ENCODE data around the gene G6PC1. TPM values are rescaled to one million over a fixed set of nuclear protein-coding genes. Genes with fewer than 3 reads are reported as not detected.
"Not testable (repeated sequence)": the region's sequence is repeated elsewhere in the genome, so short reads cannot be mapped to it uniquely, and the experiment has no call there.

The G6PC1 gene
- not detected for total RNA-seq

DNA sequence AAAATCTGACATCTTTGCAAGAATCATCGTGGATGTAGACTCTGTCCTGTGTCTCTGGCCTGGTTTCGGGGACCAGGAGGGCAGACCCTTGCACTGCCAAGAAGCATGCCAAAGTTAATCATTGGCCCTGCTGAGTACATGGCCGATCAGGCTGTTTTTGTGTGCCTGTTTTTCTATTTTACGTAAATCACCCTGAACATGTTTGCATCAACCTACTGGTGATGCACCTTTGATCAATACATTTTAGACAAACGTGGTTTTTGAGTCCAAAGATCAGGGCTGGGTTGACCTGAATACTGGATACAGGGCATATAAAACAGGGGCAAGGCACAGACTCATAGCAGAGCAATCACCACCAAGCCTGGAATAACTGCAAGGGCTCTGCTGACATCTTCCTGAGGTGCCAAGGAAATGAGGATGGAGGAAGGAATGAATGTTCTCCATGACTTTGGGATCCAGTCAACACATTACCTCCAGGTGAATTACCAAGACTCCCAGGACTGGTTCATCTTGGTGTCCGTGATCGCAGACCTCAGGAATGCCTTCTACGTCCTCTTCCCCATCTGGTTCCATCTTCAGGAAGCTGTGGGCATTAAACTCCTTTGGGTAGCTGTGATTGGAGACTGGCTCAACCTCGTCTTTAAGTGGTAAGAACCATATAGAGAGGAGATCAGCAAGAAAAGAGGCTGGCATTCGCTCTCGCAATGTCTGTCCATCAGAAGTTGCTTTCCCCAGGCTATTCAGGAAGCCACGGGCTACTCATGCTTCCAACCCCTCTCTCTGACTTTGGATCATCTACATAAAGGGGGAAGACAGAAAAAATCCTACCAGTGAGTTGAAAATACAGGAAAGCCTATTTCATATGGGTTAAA, at the start of gene G6PC1:
TSS of gene G6PC1 (plus strand) at position 340 of the 872 bp plus-strand sequence. CDS start at position 418, 78 bp downstream.
- H3K27me3 ChIP-seq, result no peaks in the 10 kb centered on the region
- 89 to 91% methylated on average over 12 of the region's 12 CpGs for WGBS, 2 donors
- peaks cover 0 to 5% of the 10 kb centered on the region in 2 donors for H3K4me1 ChIP-seq
- no peak for DNase-seq
- H3K36me3 ChIP-seq, result no peaks in the 10 kb centered on the region
- intact Hi-C loops (cut with DNase I), result no loop called here
- TF ChIP-seq, protein P1, sequence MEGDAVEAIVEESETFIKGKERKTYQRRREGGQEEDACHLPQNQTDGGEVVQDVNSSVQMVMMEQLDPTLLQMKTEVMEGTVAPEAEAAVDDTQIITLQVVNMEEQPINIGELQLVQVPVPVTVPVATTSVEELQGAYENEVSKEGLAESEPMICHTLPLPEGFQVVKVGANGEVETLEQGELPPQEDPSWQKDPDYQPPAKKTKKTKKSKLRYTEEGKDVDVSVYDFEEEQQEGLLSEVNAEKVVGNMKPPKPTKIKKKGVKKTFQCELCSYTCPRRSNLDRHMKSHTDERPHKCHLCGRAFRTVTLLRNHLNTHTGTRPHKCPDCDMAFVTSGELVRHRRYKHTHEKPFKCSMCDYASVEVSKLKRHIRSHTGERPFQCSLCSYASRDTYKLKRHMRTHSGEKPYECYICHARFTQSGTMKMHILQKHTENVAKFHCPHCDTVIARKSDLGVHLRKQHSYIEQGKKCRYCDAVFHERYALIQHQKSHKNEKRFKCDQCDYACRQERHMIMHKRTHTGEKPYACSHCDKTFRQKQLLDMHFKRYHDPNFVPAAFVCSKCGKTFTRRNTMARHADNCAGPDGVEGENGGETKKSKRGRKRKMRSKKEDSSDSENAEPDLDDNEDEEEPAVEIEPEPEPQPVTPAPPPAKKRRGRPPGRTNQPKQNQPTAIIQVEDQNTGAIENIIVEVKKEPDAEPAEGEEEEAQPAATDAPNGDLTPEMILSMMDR (IDR thresholded peaks at IDR 0.05), result no peak
- TF ChIP-seq POLR2A (IDR thresholded peaks at IDR 0.05), result no peak
- H3K9me3 ChIP-seq, result no peaks in the 10 kb centered on the region
- H3K4me3 ChIP-seq (replicated peaks in 1 of 3), result no peak within 1 kb of the TSS
- no peak within 1 kb of the TSS for H3K27ac ChIP-seq

DNA sequence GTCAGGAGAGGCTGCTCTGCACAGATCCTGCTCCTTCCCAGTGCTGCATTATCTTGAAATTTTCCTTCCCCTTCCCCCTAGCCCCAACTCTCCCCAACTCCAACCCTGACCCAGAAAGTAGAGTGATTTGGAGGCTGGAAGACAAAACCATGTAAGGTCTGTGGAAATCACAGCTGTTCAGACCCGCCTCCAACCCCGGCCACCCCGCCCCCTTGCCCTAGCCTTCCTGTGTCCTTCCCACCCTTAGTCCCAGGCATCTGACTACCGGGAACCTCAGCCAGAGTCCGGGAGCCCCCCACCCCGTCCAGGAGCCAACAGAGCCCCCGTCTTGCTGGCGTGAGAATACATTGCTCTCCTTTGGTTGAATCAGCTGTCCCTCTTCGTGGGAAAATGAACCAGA, 49.6 kb upstream of the G6PC1 start, which contains the start of gene AOC3:
TSS of gene AOC3 (plus strand) at position 246 of the 400 bp plus-strand sequence. CDS start at position 391, 145 bp downstream.
- intact Hi-C loops (cut with DNase I), result no loop called here
- Histone ChIP-seq H3K9me3 (no peaks in the 10 kb centered on the region), H3K27ac (peak within 1 kb of the TSS in 1 of 3 donors; percentile 10), H3K4me3 (replicated peaks in 1 of 3) (no peak within 1 kb of the TSS), H3K4me1 (peaks cover 8 to 23% of the 10 kb centered on the region in 2 donors), H3K27me3 (no peaks in the 10 kb centered on the region), H3K36me3 (no peaks in the 10 kb centered on the region)
- TF ChIP-seq, protein P1 (IDR thresholded peaks at IDR 0.05), result no peak
- no peak for TF ChIP-seq POLR2A (IDR thresholded peaks at IDR 0.05)
- 49 to 59% methylated on average over 8 to 9 of the region's 9 CpGs for WGBS, 2 donors
- DNase-seq, result no peak

DNA sequence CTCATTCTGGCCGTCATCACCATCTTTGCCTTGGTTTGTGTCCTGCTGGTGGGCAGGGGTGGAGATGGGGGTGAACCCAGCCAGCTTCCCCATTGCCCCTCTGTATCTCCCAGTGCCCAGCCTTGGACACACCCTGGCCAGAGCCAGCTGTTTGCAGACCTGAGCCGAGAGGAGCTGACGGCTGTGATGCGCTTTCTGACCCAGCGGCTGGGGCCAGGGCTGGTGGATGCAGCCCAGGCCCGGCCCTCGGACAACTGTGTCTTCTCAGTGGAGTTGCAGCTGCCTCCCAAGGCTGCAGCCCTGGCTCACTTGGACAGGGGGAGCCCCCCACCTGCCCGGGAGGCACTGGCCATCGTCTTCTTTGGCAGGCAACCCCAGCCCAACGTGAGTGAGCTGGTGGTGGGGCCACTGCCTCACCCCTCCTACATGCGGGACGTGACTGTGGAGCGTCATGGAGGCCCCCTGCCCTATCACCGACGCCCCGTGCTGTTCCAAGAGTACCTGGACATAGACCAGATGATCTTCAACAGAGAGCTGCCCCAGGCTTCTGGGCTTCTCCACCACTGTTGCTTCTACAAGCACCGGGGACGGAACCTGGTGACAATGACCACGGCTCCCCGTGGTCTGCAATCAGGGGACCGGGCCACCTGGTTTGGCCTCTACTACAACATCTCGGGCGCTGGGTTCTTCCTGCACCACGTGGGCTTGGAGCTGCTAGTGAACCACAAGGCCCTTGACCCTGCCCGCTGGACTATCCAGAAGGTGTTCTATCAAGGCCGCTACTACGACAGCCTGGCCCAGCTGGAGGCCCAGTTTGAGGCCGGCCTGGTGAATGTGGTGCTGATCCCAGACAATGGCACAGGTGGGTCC, 49.0 kb upstream of the G6PC1 start:
- WGBS, 2 donors, result 77 to 91% methylated on average over 4 to 15 of the region's 28 CpGs
- Histone ChIP-seq H3K27ac (peak overlapping the region in 1 of 3 donors; percentile 10), H3K4me1 (peaks cover 8 to 23% of the 10 kb centered on the region in 2 donors)
- H3K36me3 ChIP-seq; DNase-seq; H3K27me3 ChIP-seq; H3K9me3 ChIP-seq; H3K4me3 ChIP-seq (replicated peaks in 1 of 3); intact Hi-C loops (cut with DNase I): not testable (repeated sequence)

DNA sequence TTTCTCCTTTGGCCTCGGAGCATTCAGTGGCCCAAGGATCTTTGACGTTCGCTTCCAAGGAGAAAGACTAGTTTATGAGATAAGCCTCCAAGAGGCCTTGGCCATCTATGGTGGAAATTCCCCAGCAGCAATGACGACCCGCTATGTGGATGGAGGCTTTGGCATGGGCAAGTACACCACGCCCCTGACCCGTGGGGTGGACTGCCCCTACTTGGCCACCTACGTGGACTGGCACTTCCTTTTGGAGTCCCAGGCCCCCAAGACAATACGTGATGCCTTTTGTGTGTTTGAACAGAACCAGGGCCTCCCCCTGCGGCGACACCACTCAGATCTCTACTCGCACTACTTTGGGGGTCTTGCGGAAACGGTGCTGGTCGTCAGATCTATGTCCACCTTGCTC, 48.2 kb upstream of the G6PC1 start:
- 88 to 94% methylated on average over 12 to 15 of the region's 15 CpGs for WGBS, 2 donors
- Histone ChIP-seq H3K4me1 (peaks cover 8 to 23% of the 10 kb centered on the region in 2 donors), H3K4me3 (replicated peaks in 1 of 3) (no peak overlapping the region), H3K27me3 (no peaks in the 10 kb centered on the region), H3K27ac (peak overlapping the region in 1 of 3 donors; percentile 17), H3K36me3 (no peaks in the 10 kb centered on the region), H3K9me3 (no peaks in the 10 kb centered on the region)
- TF ChIP-seq, protein P1 (IDR thresholded peaks at IDR 0.05), result no peak
- no peak for TF ChIP-seq POLR2A (IDR thresholded peaks at IDR 0.05)
- no peak for DNase-seq
- intact Hi-C loops (cut with DNase I), result no loop called here

DNA sequence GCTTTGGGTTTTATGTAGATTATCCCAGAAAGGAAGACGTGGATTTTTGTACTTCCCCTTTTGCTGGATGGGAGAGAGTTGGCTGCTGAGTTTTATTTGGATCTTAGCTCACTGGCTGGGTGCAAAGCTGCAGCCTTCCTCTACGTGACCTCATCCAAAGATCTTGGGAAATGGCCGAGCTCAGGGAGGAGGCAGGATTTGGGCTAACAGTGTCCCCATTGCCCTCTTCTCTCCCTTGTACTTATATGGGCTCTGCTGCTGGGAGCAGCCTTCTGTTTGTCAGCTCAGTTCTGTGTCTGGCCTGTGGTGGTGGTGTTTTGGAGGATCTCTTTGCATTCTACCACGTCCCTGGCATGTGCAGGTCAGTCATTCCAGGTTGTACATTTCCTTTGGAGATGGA, 47.6 kb upstream of the G6PC1 start:
- Histone ChIP-seq H3K4me3 (replicated peaks in 1 of 3) (no peak overlapping the region), H3K27me3 (no peaks in the 10 kb centered on the region), H3K36me3 (no peaks in the 10 kb centered on the region), H3K27ac (peak overlapping the region in 1 of 3 donors; percentile 17), H3K4me1 (peaks cover 8 to 23% of the 10 kb centered on the region in 2 donors), H3K9me3 (no peaks in the 10 kb centered on the region)
- intact Hi-C loops (cut with DNase I), result no loop called here
- no peak for DNase-seq
- 72 to 81% methylated on average over 4 of the region's 4 CpGs for WGBS, 2 donors
- no peak for TF ChIP-seq POLR2A (IDR thresholded peaks at IDR 0.05)
- TF ChIP-seq, protein P1 (IDR thresholded peaks at IDR 0.05), result no peak

All from thyroid gland (tissue), 4 donors.